Activated CD4-positive, alpha-beta T cell treated with anti-CD3 and anti-CD28 coated beads, Interleukin-2, amount 50 U/mL, for 1 hour (primary cell): ENCODE results near the gene PLA2G15.

ENCODE experiments used
- DNase-seq: peaks from one replicate; pipeline ENCODE4 v3.0.0-alpha.2; 2020

Gene PLA2G15

DNA sequence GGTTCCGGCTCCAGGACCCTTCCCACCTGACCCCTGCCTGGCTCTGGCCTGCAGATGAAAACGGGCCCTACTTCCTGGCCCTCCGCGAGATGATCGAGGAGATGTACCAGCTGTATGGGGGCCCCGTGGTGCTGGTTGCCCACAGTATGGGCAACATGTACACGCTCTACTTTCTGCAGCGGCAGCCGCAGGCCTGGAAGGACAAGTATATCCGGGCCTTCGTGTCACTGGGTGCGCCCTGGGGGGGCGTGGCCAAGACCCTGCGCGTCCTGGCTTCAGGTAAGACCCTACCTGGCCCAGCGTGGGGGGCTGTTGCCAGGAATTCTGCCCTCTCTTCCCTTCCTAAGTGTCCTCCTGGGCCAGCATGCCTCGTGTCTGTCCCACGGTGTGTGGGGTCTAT lies 10.5 kb downstream of the PLA2G15 start:
- DNase-seq = no peak

- no peak for DNase-seq
Measured at GRCh38 chr16:68257251-68257905, 12.2 kb downstream of the PLA2G15 start.

- DNase-seq = no peak
Measured at GRCh38 chr16:68257906-68258800, 13.0 kb downstream of the PLA2G15 start.

GRCh38 chr16:68259007-68259825 lies 14.0 kb downstream of the PLA2G15 start:
- no peak for DNase-seq

DNA sequence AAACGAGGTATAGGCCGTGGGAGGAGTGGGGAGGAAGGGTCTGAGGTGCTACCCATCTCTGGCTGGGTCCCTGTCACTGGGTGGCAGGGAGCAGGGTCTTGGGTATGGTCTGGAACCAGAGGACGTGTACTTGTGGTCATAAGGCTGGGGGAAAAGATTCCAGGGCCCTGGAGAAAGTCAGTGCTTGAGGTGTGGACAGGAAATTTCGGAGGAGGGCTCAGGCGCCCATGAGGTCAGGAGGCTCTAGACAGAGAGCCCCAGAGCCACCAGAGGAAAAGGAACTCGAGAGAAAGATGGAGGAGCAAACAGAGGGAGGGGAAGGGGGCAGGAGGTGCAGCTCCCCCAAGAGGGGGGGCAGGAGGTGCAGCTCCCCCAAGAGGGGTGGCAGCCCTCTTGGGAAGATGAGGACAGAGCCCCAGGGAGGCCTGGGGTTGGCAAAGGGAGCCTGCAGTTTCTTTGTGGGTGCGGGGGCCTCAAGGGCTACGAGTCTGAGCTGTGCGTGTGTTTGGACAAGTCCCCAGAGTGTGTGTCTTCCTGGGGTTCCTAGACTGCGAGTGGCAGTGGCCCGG lies 18.5 kb downstream of the PLA2G15 start:
- no peak for DNase-seq

DNA sequence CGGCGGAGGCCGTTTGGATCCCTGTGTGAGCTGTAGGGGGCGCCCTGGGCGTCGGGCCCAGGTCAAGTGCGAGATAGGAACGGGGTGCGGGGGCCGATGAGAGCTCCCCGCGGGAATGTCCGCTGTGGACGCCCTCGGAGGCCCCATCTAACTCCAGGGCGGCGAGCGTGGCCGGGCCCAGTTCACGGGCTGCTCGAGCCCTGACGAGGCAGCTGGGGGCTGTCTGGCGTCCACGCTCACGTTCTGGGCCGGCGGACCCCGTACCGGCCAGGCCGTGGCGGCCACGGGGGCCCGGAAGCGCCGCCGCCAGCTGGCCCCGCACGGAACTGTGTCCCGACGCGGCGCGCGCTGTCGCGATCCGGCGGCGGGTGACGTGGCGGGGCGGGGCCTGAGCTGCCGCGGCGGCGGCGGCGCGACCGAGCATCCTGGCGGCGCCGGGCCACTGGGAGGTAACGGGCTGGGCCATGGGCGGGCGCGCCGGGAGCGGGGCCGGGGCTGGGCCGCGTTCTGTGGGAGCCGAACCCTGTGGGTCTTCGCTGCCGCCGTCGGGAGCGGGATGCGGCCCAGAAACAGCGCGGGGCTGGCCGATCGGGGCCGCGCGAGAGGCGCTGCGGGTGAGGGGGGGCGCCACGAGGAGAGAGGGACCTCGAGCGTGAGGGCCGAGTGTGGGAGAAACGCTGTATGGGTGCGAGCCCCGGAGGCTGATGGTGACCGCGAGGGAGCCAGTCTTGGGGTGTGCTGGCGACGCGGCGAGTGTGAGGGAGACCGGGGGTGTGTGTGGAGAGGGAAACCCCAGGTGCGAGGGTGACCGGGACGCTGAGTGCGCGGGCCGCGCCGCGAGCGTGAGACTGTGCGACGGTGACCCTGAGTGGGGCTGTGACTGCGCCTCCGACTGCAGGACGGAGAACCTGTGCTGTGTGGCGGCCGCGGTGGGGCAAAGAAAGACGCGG lies 19.2 kb downstream of the PLA2G15 start, which contains the start of gene SLC7A6:
Gene SLC7A6 (plus strand): TSS at position 399 of the 950 bp plus-strand sequence. CDS start 10,201 bp downstream, outside the sequence.
- peak; percentile 79 for DNase-seq

DNA sequence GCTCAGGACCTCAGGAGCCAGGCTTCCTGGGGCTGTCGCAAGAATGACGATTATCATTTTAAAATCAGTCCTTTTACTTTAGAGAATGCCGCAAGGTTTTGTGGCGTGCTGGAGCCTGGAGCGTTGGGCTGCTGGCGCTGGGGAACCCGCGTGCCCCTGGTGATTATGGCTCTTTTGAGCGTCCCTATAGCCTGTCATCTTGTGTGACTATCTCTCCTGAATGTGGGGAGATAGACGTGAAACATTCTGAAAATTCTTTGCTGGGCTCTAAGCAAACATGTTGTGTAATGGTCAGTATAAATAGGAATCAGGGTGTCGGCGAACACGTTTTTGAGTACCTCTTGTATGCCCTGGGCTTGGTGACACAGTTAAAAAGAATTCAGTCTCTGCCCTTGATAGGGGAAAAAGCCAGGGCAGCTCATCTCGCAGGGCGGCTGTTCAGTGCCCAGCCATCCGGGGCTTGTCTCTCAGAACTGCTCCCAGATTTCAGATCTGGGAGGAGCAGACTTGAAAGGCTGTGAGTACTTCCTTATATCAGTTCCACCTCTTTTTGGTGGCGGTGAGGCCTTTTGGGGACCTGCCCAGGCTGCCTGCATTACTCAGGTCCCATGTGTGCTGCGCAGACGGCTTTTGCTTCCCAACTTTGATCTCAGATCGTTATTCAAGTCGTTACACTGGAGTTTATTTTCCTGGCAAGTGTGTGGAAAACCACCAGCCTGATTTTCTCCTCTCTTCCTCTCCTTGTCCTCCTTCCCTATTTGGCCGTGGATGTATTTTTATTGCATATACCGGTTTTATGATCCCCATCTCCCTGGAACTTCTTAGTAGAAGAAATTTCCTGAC lies 20.1 kb downstream of the PLA2G15 start:
- DNase-seq = peak; percentile 49

DNA sequence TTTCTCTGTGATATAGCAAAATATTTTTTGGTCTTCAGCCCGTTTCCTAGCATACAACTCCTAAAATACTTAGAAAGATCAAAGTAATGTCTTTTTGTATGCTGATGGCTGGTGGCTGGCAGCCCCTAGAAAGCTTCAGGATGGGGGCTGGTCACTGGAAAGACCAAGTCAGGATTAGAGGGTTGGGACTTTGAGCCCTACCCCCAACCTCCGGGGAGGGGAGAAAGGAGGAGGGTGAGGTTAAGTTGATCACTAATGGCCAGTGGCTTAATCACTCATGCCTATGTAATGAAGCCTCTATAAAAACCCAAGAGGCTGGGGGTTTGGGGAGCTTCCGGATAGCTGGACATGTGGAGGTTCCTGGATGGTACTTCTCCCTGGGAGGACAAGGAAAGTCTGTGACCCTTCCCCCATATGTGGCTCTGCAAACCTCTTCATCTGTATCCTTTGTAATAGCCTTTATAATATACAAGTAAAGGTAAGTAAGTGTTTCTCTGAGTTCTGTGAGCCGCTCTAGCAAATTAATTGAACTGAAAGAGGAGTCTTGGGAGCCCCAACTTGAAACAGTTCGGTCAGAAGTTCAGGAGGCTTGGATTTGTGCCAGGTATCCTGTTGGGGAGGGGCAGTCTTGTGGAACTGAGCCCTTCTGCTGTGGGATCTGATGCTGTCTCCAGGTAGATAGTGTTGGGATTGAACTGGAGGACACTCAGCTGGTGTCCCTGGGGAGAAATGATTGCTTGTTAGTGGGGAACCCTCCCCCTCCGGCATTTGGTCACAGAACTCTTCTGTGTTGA lies 22.6 kb downstream of the PLA2G15 start:
- DNase-seq = no peak

DNA sequence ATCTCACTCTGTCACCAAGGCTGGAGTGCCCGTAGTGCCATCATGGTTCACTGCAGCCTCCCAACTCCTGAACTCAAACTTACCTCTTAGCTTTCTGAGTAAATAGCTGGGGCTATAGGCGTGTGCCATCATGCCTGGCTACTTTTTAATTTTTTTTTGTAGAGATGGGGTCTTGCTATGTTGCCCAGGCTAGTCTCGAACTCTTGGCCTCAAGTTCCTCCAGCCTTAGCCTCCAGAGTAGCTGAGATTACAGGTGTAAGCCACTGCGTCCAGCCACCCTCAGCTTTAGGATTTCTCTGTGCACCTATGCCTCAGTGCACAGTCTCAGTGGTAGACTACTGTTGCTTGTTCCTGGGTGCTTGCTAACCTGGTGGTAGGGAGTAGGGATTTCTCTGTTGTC lies 24.6 kb downstream of the PLA2G15 start:
- DNase-seq = no peak

GRCh38 chr16:68270353-68270752 lies 25.2 kb downstream of the PLA2G15 start:
- no peak for DNase-seq

DNA sequence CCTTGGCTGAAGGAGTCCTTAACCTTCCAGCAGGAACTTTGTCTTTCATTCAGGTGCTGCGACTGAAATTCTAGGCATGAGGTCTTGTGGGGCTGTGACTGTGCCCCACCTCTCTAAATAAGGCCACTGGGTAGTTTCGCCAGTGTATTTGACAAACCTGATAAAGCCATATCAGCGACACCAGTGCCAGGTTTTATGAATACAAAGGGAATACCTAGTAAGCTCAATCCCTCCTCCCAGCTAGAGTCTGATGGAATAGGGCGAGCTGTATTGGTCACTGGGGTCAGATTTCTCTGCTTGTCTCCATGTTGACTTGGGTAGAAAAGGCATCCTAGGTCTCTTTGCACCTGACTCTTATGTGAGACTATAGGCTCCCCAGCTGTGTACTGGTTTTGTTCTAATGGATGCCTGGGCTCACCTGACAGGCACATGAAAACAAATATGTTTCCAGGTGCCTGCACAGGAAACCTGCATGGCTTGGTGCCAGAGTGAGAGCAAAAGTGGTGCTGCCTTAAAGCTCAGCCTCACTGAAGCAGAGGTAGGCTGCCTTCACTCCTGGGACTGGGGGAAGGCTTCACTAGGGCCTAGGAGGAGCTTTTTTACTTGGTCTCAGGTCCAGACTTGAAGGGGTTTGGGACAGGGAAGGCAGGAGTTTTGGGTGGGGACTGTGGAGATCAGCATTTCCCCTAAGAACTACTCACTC lies 27.5 kb downstream of the PLA2G15 start:
- peak; percentile 73 for DNase-seq

GRCh38 chr16:68273459-68273858 lies 28.3 kb downstream of the PLA2G15 start:
- DNase-seq = no peak

DNA sequence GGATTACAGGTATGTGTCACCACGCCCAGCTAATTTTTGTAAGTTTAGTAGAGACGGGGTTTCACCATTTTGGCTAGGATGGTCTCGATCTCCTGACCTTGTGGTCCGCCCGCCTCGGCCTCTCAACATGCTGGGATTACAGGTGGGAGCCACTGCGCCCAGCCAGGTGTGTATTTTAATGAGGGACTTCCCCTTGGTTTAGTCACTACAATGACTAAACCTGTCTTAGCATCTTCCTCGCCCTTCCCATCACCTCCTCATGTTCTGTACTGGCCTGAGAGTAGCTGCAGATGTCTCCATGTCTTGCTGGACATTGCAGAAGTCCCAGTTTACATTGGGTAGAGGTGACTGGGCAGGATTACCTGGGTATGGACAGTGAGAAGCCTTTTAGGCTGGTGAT lies 28.7 kb downstream of the PLA2G15 start:
- no peak for DNase-seq

- DNase-seq = no peak
Measured at GRCh38 chr16:68274441-68274840, 29.3 kb downstream of the PLA2G15 start.

- peak; percentile 46 for DNase-seq
Measured at GRCh38 chr16:68275611-68276191, 30.5 kb downstream of the PLA2G15 start.

DNA sequence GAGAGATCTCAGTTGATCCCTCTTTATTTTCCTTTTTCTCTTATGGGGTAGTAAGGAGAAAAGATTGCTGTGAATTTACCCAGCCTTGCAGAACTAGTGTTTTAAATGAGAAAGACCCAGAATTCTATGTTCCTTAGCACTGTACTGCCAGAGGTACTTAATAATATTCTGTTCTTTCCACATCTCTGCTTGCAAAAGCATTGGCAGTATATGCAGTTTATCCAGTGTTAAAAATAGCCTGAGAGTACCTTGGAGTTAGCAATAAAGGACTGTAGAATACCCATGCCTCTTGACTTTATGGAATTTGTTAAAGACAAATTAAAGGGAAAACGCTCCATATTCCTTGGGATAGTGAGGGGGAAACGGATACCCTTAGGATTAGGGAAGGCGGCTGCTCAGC lies 31.1 kb downstream of the PLA2G15 start:
- DNase-seq = no peak

GRCh38 chr16:68279726-68280558 lies 34.8 kb downstream of the PLA2G15 start:
- no peak for DNase-seq
